CD14-positive monocyte (primary cell): ENCODE results near the gene PRLH. TPM values are rescaled to one million over a fixed set of nuclear protein-coding genes. Genes with fewer than 3 reads are reported as not detected.

Experiments
- DNase-seq, 3 donors: peaks; one replicate each; pipeline ENCODE4 v3.0.0-alpha.2; 2011 to 2022
- H2AFZ ChIP-seq: 2 replicates; pipeline ENCODE4 v1.6.0; 2012; ENCODE audit warnings: mild to moderate bottlenecking, low read depth, low read length, inconsistent platforms; ENCODE audit not compliant: insufficient read depth, poor library complexity, severe bottlenecking
- H3K27ac ChIP-seq, 2 donors: 1 replicate in 1 of 2; 2 replicates in 1 of 2; pipeline ENCODE4 v1.5.1; 2012 to 2013; ENCODE audit warnings: low read length in 2 of 2, control low read depth in 1 of 2, inconsistent platforms in 1 of 2, low read depth in 1 of 2, mild to moderate bottlenecking in 1 of 2
- H3K27me3 ChIP-seq, 2 donors: one replicate each; pipeline versions ENCODE4 v1.6.0 to v1.6.1; 2011 to 2013; ENCODE audit warnings: low read length in 2 of 2; ENCODE audit not compliant: control insufficient read depth in 2 of 2, insufficient read depth in 2 of 2
- H3K36me3 ChIP-seq, 2 donors: replicated peaks in 1 of 2; 1 replicate in 1 of 2; 2 replicates in 1 of 2; pipeline versions ENCODE4 v1.5.1 to v1.6.1; 2012 to 2013; ENCODE audit warnings: low read length in 2 of 2, control low read depth in 1 of 2, inconsistent platforms in 1 of 2, mild to moderate bottlenecking in 1 of 2; ENCODE audit not compliant: insufficient read depth in 2 of 2, control insufficient read depth in 1 of 2
- H3K4me1 ChIP-seq, 2 donors: 1 replicate in 1 of 2; 2 replicates in 1 of 2; pipeline versions ENCODE4 v1.5.1 to v1.6.1; 2012 to 2013; ENCODE audit warnings: low read length in 2 of 2, control low read depth in 1 of 2, inconsistent platforms in 1 of 2, mild to moderate bottlenecking in 1 of 2, moderate library complexity in 1 of 2; ENCODE audit not compliant: insufficient read depth in 2 of 2, control insufficient read depth in 1 of 2
- H3K4me2 ChIP-seq: replicated peaks from 2 replicates; pipeline ENCODE3; 2012; ENCODE audit warnings: low read length, moderate library complexity, mild to moderate bottlenecking; ENCODE audit not compliant: poor library complexity, severe bottlenecking; ENCODE audit errors: extremely low read depth
- H3K4me3 ChIP-seq, 3 experiments: fragments of 200-600 bp in 1 of 3; sonication (generic) in 1 of 3; replicated peaks in 1 of 3; 1 replicate in 2 of 3; 2 replicates in 1 of 3; pipeline ENCODE4 v1.5.1; 2011 to 2013; ENCODE audit warnings: low read length in 3 of 3, mild to moderate bottlenecking in 3 of 3, control low read depth in 2 of 3, low read depth in 2 of 3, inconsistent platforms in 1 of 3, moderate library complexity in 1 of 3
- H3K79me2 ChIP-seq: 2 replicates; pipeline ENCODE4 v1.6.0; 2012; ENCODE audit warnings: mild to moderate bottlenecking, control low read depth, inconsistent platforms, low read length, moderate library complexity; ENCODE audit not compliant: insufficient read depth
- H3K9ac ChIP-seq: 2 replicates; pipeline ENCODE4 v1.6.0; 2017; ENCODE audit warnings: low read length, mild to moderate bottlenecking; ENCODE audit not compliant: insufficient read depth, poor library complexity, severe bottlenecking
- H3K9me3 ChIP-seq, 2 donors: replicated peaks in 1 of 2; 1 replicate in 1 of 2; 2 replicates in 1 of 2; pipeline versions ENCODE4 v1.5.1 to v1.6.1; 2012 to 2013; ENCODE audit warnings: low read length in 2 of 2, control low read depth in 1 of 2; ENCODE audit not compliant: control insufficient read depth in 1 of 2, insufficient read depth in 1 of 2
- H4K20me1 ChIP-seq: 2 replicates; pipeline ENCODE4 v1.6.0; 2012; ENCODE audit warnings: mild to moderate bottlenecking, low read length, control low read depth, moderate library complexity; ENCODE audit not compliant: insufficient read depth
- H3K27ac Mint-ChIP-seq, 7 donors: one replicate each; pipeline ENCODE4 v1.8.0; 2020; ENCODE audit warnings: mild to moderate bottlenecking in 7 of 7, mixed read lengths in 7 of 7, moderate library complexity in 6 of 7, inconsistent platforms in 2 of 7
- H3K27me3 Mint-ChIP-seq, 3 donors: one replicate each; pipeline ENCODE4 v1.8.0; 2021 to 2022; ENCODE audit warnings: low read depth in 3 of 3, mild to moderate bottlenecking in 3 of 3, mixed read lengths in 3 of 3, moderate library complexity in 3 of 3, inconsistent platforms in 1 of 3
- H3K36me3 Mint-ChIP-seq, 2 donors: one replicate each; pipeline ENCODE4 v1.8.0; 2020; ENCODE audit warnings: mixed read lengths in 2 of 2, inconsistent platforms in 1 of 2, mild to moderate bottlenecking in 1 of 2
- H3K4me1 Mint-ChIP-seq: one replicate; pipeline ENCODE4 v1.8.0; 2020; ENCODE audit warnings: mild to moderate bottlenecking, mixed read lengths
- H3K4me3 Mint-ChIP-seq, 2 donors: one replicate each; pipeline ENCODE4 v1.8.0; 2020; ENCODE audit warnings: mild to moderate bottlenecking in 2 of 2, mixed read lengths in 2 of 2, moderate library complexity in 1 of 2
- H3K9me3 Mint-ChIP-seq, 7 donors: one replicate each; pipeline ENCODE4 v1.8.0; 2020 to 2022; ENCODE audit warnings: mixed read lengths in 7 of 7, mild to moderate bottlenecking in 6 of 7, moderate library complexity in 6 of 7, inconsistent platforms in 2 of 7
- WGBS: methylation state at CpG from one replicate; pipeline ENCODE4 v1.1.5; 2013; ENCODE audit warnings: missing lambda C conversion rate; ENCODE audit not compliant: insufficient coverage; 5-methylcytosine and 5-hydroxymethylcytosine counted together
- intact Hi-C, 2 donors: fragments of 100-400 bp; cut with micrococcal nuclease; formaldehyde crosslinking; loops; one replicate each; pipeline versions ENCODE4 v1.15.0 to v1.15.1; 2023
- polyA plus RNA-seq, 3 donors: library from polyadenylated mRNA; depleted of rRNA in 1 of 3; unstranded in 2 of 3; stranded (reverse) in 1 of 3; fragments of 300-500 nt in 2 of 3; fragments of >200 nt in 1 of 3; fragmentation: Illumina TruSeq in 2 of 3; gene quantifications; 1 replicate in 2 of 3; 2 replicates in 1 of 3; pipeline ENCODE4 v1.2.3, GENCODE V29; 2012 to 2021
- TF ChIP-seq, protein P1 (sequence below): fragments of 200-600 bp; IDR thresholded peaks from one replicate; pipeline ENCODE4 v1.8.0; 2022; ENCODE audit warnings: antibody characterized with exemption, mild to moderate bottlenecking

PRLH gene
- polyA plus RNA-seq, 3 donors, result not detected

DNA sequence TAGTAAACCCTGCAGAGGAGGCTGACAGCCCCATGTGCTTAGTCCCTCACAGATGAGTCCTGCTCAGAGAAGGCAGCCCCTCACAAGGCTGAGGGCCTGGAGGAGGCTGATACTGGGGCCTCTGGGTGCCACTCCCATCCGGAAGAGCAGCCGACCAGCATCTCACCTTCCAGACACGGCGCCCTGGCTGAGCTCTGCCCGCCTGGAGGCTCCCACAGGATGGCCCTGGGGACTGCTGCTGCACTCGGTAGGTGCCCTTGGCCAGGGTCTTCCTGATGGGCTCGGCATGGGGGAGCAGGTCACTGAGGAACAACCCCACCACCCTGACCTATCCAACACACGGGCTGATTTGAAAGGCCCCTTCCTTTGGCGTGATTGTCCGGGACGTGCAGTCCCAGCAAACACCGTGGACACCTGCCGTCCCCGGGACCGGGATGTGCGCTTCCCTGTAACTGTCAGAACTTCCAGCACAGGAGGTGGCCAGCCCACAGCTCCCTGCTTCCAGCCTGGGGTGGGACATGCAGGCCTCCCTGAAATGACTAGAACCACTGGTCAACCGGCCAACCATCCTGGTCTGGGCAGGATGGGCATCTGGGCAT, 40.7 kb upstream of the PRLH start:
- Histone ChIP-seq H3K79me2 (no peaks in the 10 kb centered on the region), H3K36me3 (no peaks in the 10 kb centered on the region), H2AFZ (no peak overlapping the region), H3K9ac (no peak overlapping the region), H3K4me1 (peaks cover 7 to 9% of the 10 kb centered on the region in 2 donors), H3K27ac (no peak overlapping the region), H4K20me1 (no peaks in the 10 kb centered on the region), H3K4me2 (no peak overlapping the region), H3K9me3 (no peaks in the 10 kb centered on the region), H3K4me3 (no peak overlapping the region), H3K27me3 (no peaks in the 10 kb centered on the region)
- 96% methylated on average over 16 of the region's 17 CpGs for WGBS
- Mint-ChIP-seq H3K27ac (no peak overlapping the region), H3K4me3 (no peak overlapping the region), H3K36me3 (no peaks in the 10 kb centered on the region), H3K4me1 (peaks cover 11% of the 10 kb centered on the region), H3K9me3 (no peaks in the 10 kb centered on the region), H3K27me3 (peaks cover 0 to 3% (median 0%) of the 10 kb centered on the region in 3 donors)
- DNase-seq, result no peak
- intact Hi-C loops, result no loop called here
- TF ChIP-seq, protein P1, sequence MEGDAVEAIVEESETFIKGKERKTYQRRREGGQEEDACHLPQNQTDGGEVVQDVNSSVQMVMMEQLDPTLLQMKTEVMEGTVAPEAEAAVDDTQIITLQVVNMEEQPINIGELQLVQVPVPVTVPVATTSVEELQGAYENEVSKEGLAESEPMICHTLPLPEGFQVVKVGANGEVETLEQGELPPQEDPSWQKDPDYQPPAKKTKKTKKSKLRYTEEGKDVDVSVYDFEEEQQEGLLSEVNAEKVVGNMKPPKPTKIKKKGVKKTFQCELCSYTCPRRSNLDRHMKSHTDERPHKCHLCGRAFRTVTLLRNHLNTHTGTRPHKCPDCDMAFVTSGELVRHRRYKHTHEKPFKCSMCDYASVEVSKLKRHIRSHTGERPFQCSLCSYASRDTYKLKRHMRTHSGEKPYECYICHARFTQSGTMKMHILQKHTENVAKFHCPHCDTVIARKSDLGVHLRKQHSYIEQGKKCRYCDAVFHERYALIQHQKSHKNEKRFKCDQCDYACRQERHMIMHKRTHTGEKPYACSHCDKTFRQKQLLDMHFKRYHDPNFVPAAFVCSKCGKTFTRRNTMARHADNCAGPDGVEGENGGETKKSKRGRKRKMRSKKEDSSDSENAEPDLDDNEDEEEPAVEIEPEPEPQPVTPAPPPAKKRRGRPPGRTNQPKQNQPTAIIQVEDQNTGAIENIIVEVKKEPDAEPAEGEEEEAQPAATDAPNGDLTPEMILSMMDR, result no peak

DNA sequence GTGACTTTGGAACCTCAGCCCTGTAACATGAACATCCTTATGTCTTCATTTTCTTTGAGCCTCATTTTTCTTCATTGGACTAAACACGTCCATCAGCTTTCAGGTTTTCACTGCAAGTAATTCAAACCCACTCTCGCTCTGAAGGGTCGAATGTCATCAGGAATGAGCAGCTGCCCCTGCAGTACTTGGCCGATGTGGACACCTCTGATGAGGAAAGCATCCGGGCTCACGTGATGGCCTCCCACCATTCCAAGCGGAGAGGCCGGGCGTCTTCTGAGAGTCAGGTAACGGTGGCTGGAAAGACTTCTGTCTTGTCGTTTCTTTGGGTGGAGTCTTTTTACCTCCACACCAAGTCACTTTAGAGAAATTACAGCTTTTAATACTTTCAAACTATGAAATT, 39.1 kb upstream of the PRLH start:
- WGBS, result 97% methylated on average over 7 of the region's 11 CpGs

More for the DNA sequence above, 39.1 kb upstream of the PRLH start:
- intact Hi-C loops, result no loop called here
- Histone ChIP-seq H3K9ac (no peak overlapping the region), H3K27ac (no peak overlapping the region), H3K9me3 (no peaks in the 10 kb centered on the region), H3K36me3 (no peaks in the 10 kb centered on the region), H3K79me2 (no peaks in the 10 kb centered on the region), H3K4me2 (no peak overlapping the region), H3K27me3 (no peaks in the 10 kb centered on the region), H2AFZ (no peak overlapping the region), H4K20me1 (no peaks in the 10 kb centered on the region), H3K4me3 (no peak overlapping the region), H3K4me1 (peaks cover 9 to 12% of the 10 kb centered on the region in 2 donors)
- no peak overlapping the region for H3K4me3 Mint-ChIP-seq
- no peaks in the 10 kb centered on the region for H3K9me3 Mint-ChIP-seq
- DNase-seq, result no peak
- no peak overlapping the region for H3K27ac Mint-ChIP-seq
- no peaks in the 10 kb centered on the region for H3K27me3 Mint-ChIP-seq
- H3K36me3 Mint-ChIP-seq, result no peaks in the 10 kb centered on the region
- TF ChIP-seq, protein P1, result no peak
- peaks cover 18% of the 10 kb centered on the region for H3K4me1 Mint-ChIP-seq
